Ureter (tissue), 1 donor: ENCODE results near the gene TMEM267. TPM values are rescaled to one million over a fixed set of nuclear protein-coding genes. Genes with fewer than 3 reads are reported as not detected.
"Not testable (repeated sequence)": the region's sequence is repeated elsewhere in the genome, so short reads cannot be mapped to it uniquely, and the experiment has no call there.

Experiments used
- DNase-seq: peaks from one replicate; pipeline ENCODE4 v3.0.0-alpha.2; 2020; ENCODE audit warnings: low spot score
- total RNA-seq: library from RNA; stranded (reverse); gene quantifications from one replicate; pipeline ENCODE4 v1.2.4, GENCODE V29; 2023
- donor health status: DM: yes; HTN: yes; CAD: no.

TMEM267 gene
- 17.5 TPM for total RNA-seq

- DNase-seq: peak; percentile 94
Measured at GRCh38 chr5:43483298-43484105, at the start of gene TMEM267. TSS of gene TMEM267 (minus strand) at chr5:43483865. CDS start at chr5:43453969, 29,896 bp downstream.

GRCh38 chr5:43530648-43531047 lies 47.0 kb upstream of the TMEM267 start:
- no peak for DNase-seq

- no peak for DNase-seq
Measured at GRCh38 chr5:43523662-43524072, 40.0 kb upstream of the TMEM267 start.

- no peak for DNase-seq
Measured at GRCh38 chr5:43520615-43521014, 37.0 kb upstream of the TMEM267 start.

GRCh38 chr5:43515678-43516048 lies 32.0 kb upstream of the TMEM267 start:
- no peak for DNase-seq

- DNase-seq: peak; percentile 98
Measured at GRCh38 chr5:43514816-43515677, 31.4 kb upstream of the TMEM267 start, which contains the start of gene C5orf34. TSS of gene C5orf34 (minus strand) at chr5:43515148. CDS start at chr5:43509339, 5,809 bp downstream.

GRCh38 chr5:43514471-43514815 lies 30.8 kb upstream of the TMEM267 start:
- DNase-seq: no peak

GRCh38 chr5:43514025-43514424 lies 30.4 kb upstream of the TMEM267 start:
- no peak for DNase-seq

GRCh38 chr5:43511062-43511461 lies 27.4 kb upstream of the TMEM267 start:
- DNase-seq: not testable (repeated sequence)

- DNase-seq: no peak
Measured at GRCh38 chr5:43498581-43498980, 14.9 kb upstream of the TMEM267 start.

GRCh38 chr5:43497311-43498104 lies 13.8 kb upstream of the TMEM267 start:
- no peak for DNase-seq

- no peak for DNase-seq
Measured at GRCh38 chr5:43491326-43491725, 7.7 kb upstream of the TMEM267 start.

GRCh38 chr5:43486353-43486752 lies 2.7 kb upstream of the TMEM267 start:
- no peak for DNase-seq

GRCh38 chr5:43485406-43485805 lies 1.7 kb upstream of the TMEM267 start:
- no peak for DNase-seq

- peak; percentile 91 for DNase-seq
Measured at GRCh38 chr5:43484106-43484849, 613 bp upstream of the TMEM267 start.

GRCh38 chr5:43482490-43483297 lies 971 bp downstream of the TMEM267 start:
- no peak for DNase-seq

GRCh38 chr5:43469671-43470391 lies 13.8 kb downstream of the TMEM267 start:
- DNase-seq: no peak

GRCh38 chr5:43467100-43467499 lies 16.6 kb downstream of the TMEM267 start:
- no peak for DNase-seq

GRCh38 chr5:43465455-43465854 lies 18.2 kb downstream of the TMEM267 start:
- not testable (repeated sequence) for DNase-seq

GRCh38 chr5:43461066-43461465 lies 22.6 kb downstream of the TMEM267 start:
- no peak for DNase-seq
